ENCODE measurements around the gene ATP1B4.

- TF ChIP-seq FOXM1 (IDR thresholded peaks at IDR 0.05; ENCODE audit: low read depth): no peak
- TF ChIP-seq, protein P1, sequence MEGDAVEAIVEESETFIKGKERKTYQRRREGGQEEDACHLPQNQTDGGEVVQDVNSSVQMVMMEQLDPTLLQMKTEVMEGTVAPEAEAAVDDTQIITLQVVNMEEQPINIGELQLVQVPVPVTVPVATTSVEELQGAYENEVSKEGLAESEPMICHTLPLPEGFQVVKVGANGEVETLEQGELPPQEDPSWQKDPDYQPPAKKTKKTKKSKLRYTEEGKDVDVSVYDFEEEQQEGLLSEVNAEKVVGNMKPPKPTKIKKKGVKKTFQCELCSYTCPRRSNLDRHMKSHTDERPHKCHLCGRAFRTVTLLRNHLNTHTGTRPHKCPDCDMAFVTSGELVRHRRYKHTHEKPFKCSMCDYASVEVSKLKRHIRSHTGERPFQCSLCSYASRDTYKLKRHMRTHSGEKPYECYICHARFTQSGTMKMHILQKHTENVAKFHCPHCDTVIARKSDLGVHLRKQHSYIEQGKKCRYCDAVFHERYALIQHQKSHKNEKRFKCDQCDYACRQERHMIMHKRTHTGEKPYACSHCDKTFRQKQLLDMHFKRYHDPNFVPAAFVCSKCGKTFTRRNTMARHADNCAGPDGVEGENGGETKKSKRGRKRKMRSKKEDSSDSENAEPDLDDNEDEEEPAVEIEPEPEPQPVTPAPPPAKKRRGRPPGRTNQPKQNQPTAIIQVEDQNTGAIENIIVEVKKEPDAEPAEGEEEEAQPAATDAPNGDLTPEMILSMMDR (IDR thresholded peaks at IDR 0.05): no peak
Observed at GRCh38 chrX:120334151-120334550, 27.7 kb upstream of the ATP1B4 start.
